H1 (cell line): ENCODE measurements around the gene TSPAN4. TPM values are rescaled to one million over a fixed set of nuclear protein-coding genes. Genes with fewer than 3 reads are reported as not detected.

Experiments
- CTCF ChIA-PET: fragments of 300-600 bp; sonication (Branson Sonifier 250); formaldehyde crosslinking; loops from one replicate; lab custom pipeline; 2021; ENCODE audit not compliant: partially characterized antibody; lab: Charles Lee
- POLR2A ChIA-PET: fragments of 300-600 bp; sonication (Branson Sonifier 250); formaldehyde crosslinking; loops from one replicate; lab custom pipeline; 2021; ENCODE audit warnings: inconsistent platforms; ENCODE audit not compliant: partially characterized antibody; lab: Charles Lee
- DNase-seq, 2 experiments: peaks; one replicate each; pipeline versions ENCODE4 v3.0.0 to v3.0.0-alpha.2; 2010 to 2022; ENCODE audit warnings: low spot score in 2 of 2, low read depth in 1 of 2, mixed read lengths in 1 of 2
- FAIRE-seq: peaks from 2 replicates; lab custom pipeline; 2011; peaks lifted over from hg19 to GRCh38; lab: Jason Lieb, UNC
- H2AFZ ChIP-seq: 2 replicates; pipeline ENCODE4 v1.8.1; 2012; ENCODE audit warnings: low read length, inconsistent platforms
- H2AK5ac ChIP-seq: 2 replicates; pipeline ENCODE4 v1.6.1; 2013; ENCODE audit warnings: low read depth, low read length
- H2BK120ac ChIP-seq: replicated peaks from 2 replicates; pipeline ENCODE3; 2013; ENCODE audit warnings: low read depth, low read length, inconsistent platforms
- H2BK12ac ChIP-seq: 2 replicates; pipeline ENCODE4 v1.6.1; 2013; ENCODE audit warnings: low read depth, low read length
- H2BK15ac ChIP-seq: 2 replicates; pipeline ENCODE4 v1.6.1; 2013; ENCODE audit warnings: low read length
- H2BK20ac ChIP-seq: 2 replicates; pipeline ENCODE4 v1.6.1; 2013; ENCODE audit warnings: low read length
- H2BK5ac ChIP-seq: 2 replicates; pipeline ENCODE4 v1.6.1; 2013; ENCODE audit warnings: low read depth, low read length
- H3K14ac ChIP-seq: 2 replicates; pipeline ENCODE4 v1.6.1; 2013; ENCODE audit warnings: inconsistent platforms; ENCODE audit not compliant: insufficient read length
- H3K18ac ChIP-seq: 2 replicates; pipeline ENCODE4 v1.6.1; 2013; ENCODE audit warnings: low read length; ENCODE audit errors: extremely low read depth
- H3K23ac ChIP-seq: 2 replicates; pipeline ENCODE4 v1.6.1; 2013; ENCODE audit warnings: inconsistent platforms; ENCODE audit not compliant: insufficient read length
- H3K23me2 ChIP-seq: 2 replicates; pipeline ENCODE4 v1.6.1; 2013; ENCODE audit warnings: low read depth, low read length
- H3K27ac ChIP-seq: 2 replicates; pipeline ENCODE4 v1.6.1; 2011; ENCODE audit warnings: low read depth, low read length, inconsistent platforms
- H3K27me3 ChIP-seq, 4 experiments: replicated peaks in 1 of 4; 1 replicate in 1 of 4; 2 replicates in 3 of 4; pipeline versions ENCODE4 v1.6.1 to v1.8.1; 2011 to 2013; ENCODE audit warnings: low read length in 3 of 4, mild to moderate bottlenecking in 3 of 4, inconsistent platforms in 2 of 4, mixed read lengths in 2 of 4, moderate library complexity in 1 of 4; ENCODE audit not compliant: control insufficient read depth in 3 of 4, insufficient read depth in 3 of 4; ENCODE audit errors: extremely low read depth in 1 of 4
- H3K36me3 ChIP-seq, 4 experiments: 2 replicates each; pipeline versions ENCODE4 v1.6.1 to v1.8.1; 2011 to 2013; ENCODE audit warnings: mild to moderate bottlenecking in 4 of 4, low read length in 3 of 4, moderate library complexity in 2 of 4, control low read depth in 1 of 4, inconsistent platforms in 1 of 4; ENCODE audit not compliant: insufficient read depth in 4 of 4, control insufficient read depth in 2 of 4
- H3K4ac ChIP-seq: replicated peaks from 2 replicates; pipeline ENCODE3; 2013; ENCODE audit warnings: low read length, low read depth, mixed read lengths, inconsistent platforms; ENCODE audit not compliant: insufficient read length
- H3K4me1 ChIP-seq, 4 experiments: replicated peaks in 1 of 4; 1 replicate in 1 of 4; 2 replicates in 3 of 4; pipeline versions ENCODE4 v1.6.1 to v1.8.1; 2011 to 2013; ENCODE audit warnings: low read length in 3 of 4, inconsistent platforms in 2 of 4, mixed read lengths in 1 of 4; ENCODE audit not compliant: insufficient read depth in 4 of 4, control insufficient read depth in 3 of 4
- H3K4me2 ChIP-seq, 2 experiments: 2 replicates each; pipeline versions ENCODE4 v1.6.1 to v1.8.1; 2011 to 2013; ENCODE audit warnings: low read depth in 2 of 2, low read length in 2 of 2, control low read depth in 1 of 2, inconsistent platforms in 1 of 2, mild to moderate bottlenecking in 1 of 2; ENCODE audit not compliant: insufficient read depth in 1 of 2
- H3K4me3 ChIP-seq, 4 experiments: fragments of 200-600, 300-600 bp in 1 of 4; sonication (generic), shearing (Covaris generic), sonication (Bioruptor Twin) in 1 of 4; 2 replicates each; pipeline versions ENCODE4 v1.5.1 to v1.8.1; 2011 to 2016; ENCODE audit warnings: low read length in 4 of 4, low read depth in 3 of 4, control low read depth in 2 of 4, inconsistent platforms in 2 of 4, mild to moderate bottlenecking in 2 of 4, mixed read lengths in 1 of 4, moderate library complexity in 1 of 4; ENCODE audit not compliant: insufficient read depth in 2 of 4; ENCODE audit errors: extremely low read depth in 1 of 4
- H3K56ac ChIP-seq: replicated peaks from 2 replicates; pipeline ENCODE3; 2013; ENCODE audit warnings: low read depth, mild to moderate bottlenecking, mixed read lengths, low read length, inconsistent platforms; ENCODE audit not compliant: insufficient read length
- H3K79me1 ChIP-seq: 2 replicates; pipeline ENCODE4 v1.6.1; 2013; ENCODE audit warnings: low read depth, low read length, control low read depth
- H3K79me2 ChIP-seq, 2 experiments: 2 replicates each; pipeline versions ENCODE4 v1.6.1 to v1.8.1; 2012 to 2013; ENCODE audit warnings: low read length in 2 of 2, mild to moderate bottlenecking in 2 of 2, inconsistent platforms in 1 of 2; ENCODE audit not compliant: insufficient read depth in 2 of 2, control insufficient read depth in 1 of 2
- H3K9ac ChIP-seq, 4 experiments: replicated peaks in 1 of 4; 1 replicate in 1 of 4; 2 replicates in 3 of 4; pipeline versions ENCODE4 v1.6.1 to v1.8.1; 2011 to 2013; ENCODE audit warnings: low read depth in 3 of 4, low read length in 3 of 4, control low read depth in 2 of 4, mild to moderate bottlenecking in 2 of 4, moderate library complexity in 2 of 4, inconsistent platforms in 1 of 4; ENCODE audit errors: extremely low read depth in 1 of 4
- H3K9me3 ChIP-seq, 2 experiments: 2 replicates each; pipeline versions ENCODE4 v1.6.1 to v1.8.1; 2012 to 2013; ENCODE audit warnings: mild to moderate bottlenecking in 2 of 2, moderate library complexity in 2 of 2, control low read depth in 1 of 2, inconsistent platforms in 1 of 2, low read depth in 1 of 2, low read length in 1 of 2, mixed read lengths in 1 of 2; ENCODE audit not compliant: insufficient read depth in 2 of 2
- H4K20me1 ChIP-seq, 2 experiments: replicated peaks in 1 of 2; 2 replicates each; pipeline versions ENCODE3 to v1.8.1; 2011 to 2013; ENCODE audit warnings: inconsistent platforms in 2 of 2, low read length in 2 of 2, mild to moderate bottlenecking in 1 of 2; ENCODE audit not compliant: insufficient read depth in 2 of 2, control insufficient read depth in 1 of 2
- H4K5ac ChIP-seq: 2 replicates; pipeline ENCODE4 v1.6.1; 2013; ENCODE audit warnings: low read length, low read depth, mixed read lengths, inconsistent platforms; ENCODE audit not compliant: insufficient read length
- H4K8ac ChIP-seq: 2 replicates; pipeline ENCODE4 v1.8.0; 2013; ENCODE audit warnings: mild to moderate bottlenecking, moderate library complexity, low read length, inconsistent platforms; ENCODE audit not compliant: insufficient read depth; ENCODE audit errors: extremely low read depth
- H4K91ac ChIP-seq: replicated peaks from 2 replicates; pipeline ENCODE3; 2013; ENCODE audit warnings: low read length, mixed read lengths, inconsistent platforms; ENCODE audit not compliant: insufficient read length
- TAF1 ChIP-seq: IDR thresholded peaks from 2 replicates; pipeline ENCODE4 v1.6.1; 2011; ENCODE audit warnings: mild to moderate bottlenecking, low read depth, low read length
- WGBS, 2 experiments: shearing (Covaris generic) in 1 of 2; methylation state at CpG; one replicate each; pipeline versions ENCODE4 v1.1.6 to v1.1.7; 2013 to 2015; ENCODE audit warnings: low lambda C conversion rate in 2 of 2, mixed read lengths in 2 of 2, inconsistent platforms in 1 of 2, low coverage in 1 of 2, missing lambda C conversion rate in 1 of 2; ENCODE audit not compliant: insufficient replicate concordance in 2 of 2, insufficient coverage in 1 of 2, insufficient read length in 1 of 2; ENCODE audit errors: extremely low coverage in 1 of 2, missing lambda C conversion rate in 1 of 2; 5-methylcytosine and 5-hydroxymethylcytosine counted together
- polyA plus RNA-seq, 7 experiments: library from polyadenylated mRNA; depleted of rRNA in 3 of 7; stranded (reverse) in 5 of 7; unstranded in 2 of 7; fragments of >200 nt in 5 of 7; fragments of 200-250 nt in 2 of 7; gene quantifications; 1 replicate in 5 of 7; 2 replicates in 1 of 7; 4 replicates in 1 of 7; pipeline versions ENCODE4 v1.2.1 to v1.2.3, GENCODE V29; 2011 to 2013; ENCODE audit warnings: missing spikeins in 2 of 7, mixed read lengths in 2 of 7
- total RNA-seq: library from RNA; stranded (reverse); fragmentation: NEBNext Ultra II Directional; extraction: Animal tissue kit (Norgen Biotek cat#: 25700); gene quantifications from 2 replicates; pipeline ENCODE4 v1.2.1, GENCODE V29; 2021

The TSPAN4 gene
- total and polyA plus RNA-seq, 2 of the 8 experiments (the other 6 are each of a cell fraction or from before 2014, with no cell fraction given) = 74.1 to 145 TPM

- Histone ChIP-seq H2BK5ac (no peak overlapping the region), H3K23me2 (peaks cover 8% of the 10 kb centered on the region), H3K4me1 (peaks cover 0 to 7% (median 0%) of the 10 kb centered on the region in 4 experiments; a peak in 2 of 7 replicates), H2AFZ (no peak overlapping the region), H2BK120ac (no peak overlapping the region), H4K91ac (no peak overlapping the region), H3K9ac (no peak overlapping the region), H4K5ac (no peak overlapping the region), H3K9me3 (no peaks in the 10 kb centered on the region), H3K27ac (no peak overlapping the region), H3K4ac (no peak overlapping the region), H3K14ac (no peak overlapping the region), H3K56ac (no peak overlapping the region), H3K4me2 (no peak overlapping the region), H2AK5ac (no peak overlapping the region), H2BK12ac (no peak overlapping the region), H3K36me3 (peaks cover 23 to 35% (median 27%) of the 10 kb centered on the region in 4 experiments; a peak in 7 of 8 replicates), H2BK20ac (no peak overlapping the region), H3K18ac (no peak overlapping the region), H3K23ac (no peak overlapping the region), H3K79me2 (peaks cover 0 to 36% of the 10 kb centered on the region in 2 experiments; a peak in 3 of 4 replicates), H4K20me1 (peaks cover 3 to 26% of the 10 kb centered on the region in 2 experiments), H4K8ac (no peak overlapping the region), H3K79me1 (peaks cover 22% of the 10 kb centered on the region), H3K27me3 (no peaks in the 10 kb centered on the region), H3K4me3 (no peak overlapping the region), H2BK15ac (no peak overlapping the region)
- FAIRE-seq = no peak
- 88% methylated on average over 5 of the region's 7 CpGs; no CpG with 5 or more reads in 1 of the 2 experiments for WGBS, 2 experiments
- no peak for DNase-seq
- no peak for TF ChIP-seq TAF1
- ChIA-PET CTCF (interaction anchor here (0.6 to 2.6 kb wide), 4 partner anchors 11 to 1630 kb away, joined by 3 to 9 read pairs (median 4); no protein-coding TSS in a partner anchor), POLR2A (interaction anchor here (0.8 kb wide), 1 partner anchor 28 kb away, joined by 3 read pairs; no protein-coding TSS in a partner anchor)
Observed at GRCh38 chr11:905952-906351, 63.3 kb downstream of the TSPAN4 start.
